UCSD-AML1 (cell line): ENCODE results near the gene ADCY2.

Source experiments
- DNase-seq: peaks from one replicate; lab custom pipeline; 2025; ENCODE audit not compliant: unreplicated experiment; lab: John Stamatoyannopoulos, UW

The ADCY2 gene

DNA sequence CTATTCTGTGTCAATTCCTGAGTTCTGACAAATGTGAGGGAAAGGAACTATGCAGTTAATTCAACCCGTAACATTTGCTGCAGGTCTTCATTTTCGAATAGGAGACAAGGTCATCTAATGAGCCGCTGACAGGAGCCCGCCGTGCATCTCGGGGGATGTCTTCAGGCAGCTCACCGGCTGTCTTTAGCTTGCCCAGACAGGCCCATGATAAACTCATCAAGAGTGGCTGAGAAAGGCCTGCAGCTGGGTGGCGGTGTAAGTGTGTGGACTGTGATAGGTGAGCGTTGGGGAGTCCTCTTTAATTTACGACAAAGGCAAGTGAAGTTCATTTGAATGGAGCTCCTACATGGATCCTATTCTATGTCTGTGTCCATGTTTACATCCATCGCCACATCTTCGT is 190.5 kb downstream of the ADCY2 start:
- DNase-seq, result no peak

DNA sequence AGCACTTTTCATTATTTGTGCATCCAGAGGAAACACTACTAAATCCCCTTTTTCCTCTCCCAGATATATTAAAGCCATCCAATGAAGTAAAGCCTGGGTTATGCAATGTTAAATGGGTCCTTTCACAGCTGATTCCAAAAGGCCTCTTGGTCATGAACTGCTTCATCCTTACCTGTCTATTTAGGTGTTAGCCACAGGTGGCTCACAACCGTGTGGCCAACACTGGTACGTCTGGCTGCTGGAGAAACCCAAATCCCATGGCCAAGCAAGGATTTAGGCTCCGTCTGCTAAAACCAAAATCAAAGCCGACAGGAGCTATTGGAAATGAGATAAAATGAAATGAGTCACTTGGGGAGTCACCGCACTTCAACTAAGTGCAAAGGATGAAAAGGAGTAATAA is 193.9 kb downstream of the ADCY2 start:
- no peak for DNase-seq

DNA sequence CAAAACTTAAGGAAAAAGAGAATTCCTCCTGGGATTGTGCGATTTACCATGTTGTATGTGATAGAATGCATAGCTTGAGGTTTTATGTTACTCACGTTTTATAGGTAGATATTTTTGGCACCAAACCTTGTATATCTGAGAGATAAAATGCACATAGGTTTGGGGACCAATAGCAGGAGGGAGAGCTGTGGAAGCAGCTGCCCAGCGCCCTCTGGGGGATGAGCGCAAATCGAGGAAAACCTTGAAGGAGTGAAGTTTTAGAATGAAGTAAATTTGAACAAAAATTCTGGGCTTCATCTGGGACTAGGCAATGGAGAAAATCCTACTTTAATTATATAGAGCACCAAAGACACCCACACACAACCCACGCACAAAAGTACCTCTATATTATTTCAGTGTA is 197.0 kb downstream of the ADCY2 start:
- no peak for DNase-seq

DNA sequence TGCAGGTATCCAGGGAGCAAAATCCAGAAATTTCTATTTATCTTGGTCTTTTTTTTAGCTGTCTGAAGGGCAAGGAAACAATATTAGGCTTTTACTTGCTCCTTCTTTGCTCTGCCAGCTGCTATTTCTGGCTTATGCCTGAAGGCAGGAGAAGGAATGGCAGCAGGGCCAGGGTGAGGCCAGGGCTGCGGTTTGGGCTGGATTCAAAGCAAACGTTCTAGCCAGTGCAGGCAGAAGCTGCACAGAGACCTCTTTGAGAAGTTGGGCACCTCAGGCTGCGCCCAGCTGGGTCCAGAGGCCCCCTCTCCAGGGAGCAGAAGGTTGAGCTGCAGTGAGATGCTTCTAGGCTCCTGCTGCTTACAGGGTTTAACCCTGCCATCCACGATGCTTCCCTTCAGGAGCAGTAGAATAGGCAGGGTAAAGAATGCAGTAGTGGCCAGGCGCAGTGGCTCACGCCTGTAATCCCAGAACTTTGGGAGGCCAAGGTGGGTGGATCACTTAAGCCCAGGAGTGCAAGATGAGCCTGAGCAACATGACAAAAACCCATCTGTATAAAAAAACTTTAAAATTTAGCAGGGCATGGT is 201.2 kb downstream of the ADCY2 start:
- no peak for DNase-seq

DNA sequence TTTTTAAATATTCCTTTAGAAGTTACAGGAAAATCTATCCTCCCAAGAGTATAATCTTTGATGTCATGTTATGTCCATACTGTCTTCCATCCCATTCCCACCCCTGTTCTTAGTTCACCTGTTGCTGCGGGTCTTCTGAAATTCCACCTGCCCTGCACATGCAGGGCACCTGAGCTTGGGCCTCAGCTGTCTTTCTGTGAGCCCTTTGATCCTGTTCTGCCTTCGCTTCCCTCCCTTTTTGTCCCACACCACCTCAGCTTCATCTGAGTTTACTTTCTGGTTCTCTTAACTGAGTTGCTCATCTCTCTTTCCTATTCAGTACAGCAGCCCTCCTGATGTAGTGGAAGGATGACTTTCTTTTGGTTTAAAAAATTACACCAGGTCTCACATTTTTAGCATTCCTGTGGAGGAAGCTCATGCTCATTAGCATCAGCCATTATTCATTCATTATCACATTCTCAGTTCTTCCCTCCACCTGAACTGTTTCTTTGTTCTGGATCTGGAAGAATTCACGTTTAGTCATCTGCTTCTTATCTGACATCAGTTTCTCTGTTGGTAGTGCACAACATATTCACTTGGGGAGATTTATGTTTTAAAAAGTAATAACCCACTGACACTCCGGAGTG is 211.0 kb downstream of the ADCY2 start:
- no peak for DNase-seq

DNA sequence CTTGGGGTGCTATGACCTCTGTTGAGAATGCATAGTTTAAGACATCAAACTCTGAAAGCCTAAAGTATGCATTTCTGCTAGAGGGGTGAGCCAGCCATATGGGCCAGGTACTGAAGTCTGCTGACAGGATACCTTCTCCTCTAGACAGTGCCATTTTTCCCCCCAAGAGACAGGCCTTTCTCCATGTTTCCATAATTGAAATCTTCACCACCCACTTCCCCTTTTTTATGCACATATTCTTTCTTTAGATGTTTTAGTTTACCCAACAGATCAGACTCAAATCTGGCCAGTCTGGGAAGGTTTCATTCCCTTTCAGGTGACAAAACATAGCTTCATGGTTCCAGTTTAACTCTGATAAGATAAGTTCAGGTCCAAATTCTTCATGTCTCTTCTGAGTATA is 212.8 kb downstream of the ADCY2 start:
- DNase-seq, result no peak

DNA sequence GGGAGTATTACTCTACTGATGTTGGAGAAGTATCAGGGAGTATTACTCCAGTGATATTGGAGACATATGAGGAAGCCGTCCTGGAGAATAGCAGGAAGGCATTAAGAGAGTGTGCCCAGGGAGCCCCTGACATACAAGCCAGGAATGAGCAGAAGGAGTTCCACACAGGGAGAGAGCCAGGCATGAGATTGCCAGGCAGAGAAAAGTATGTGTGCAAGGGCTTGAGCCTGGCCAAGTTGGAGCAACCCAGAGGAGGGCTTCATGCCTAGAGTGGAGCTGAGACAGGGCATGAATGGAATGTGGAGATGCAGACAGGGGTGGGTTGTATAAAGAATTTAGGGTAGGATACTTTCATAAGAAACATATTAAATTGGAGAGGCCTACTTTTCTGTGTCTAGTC is 213.8 kb downstream of the ADCY2 start:
- DNase-seq, result no peak

DNA sequence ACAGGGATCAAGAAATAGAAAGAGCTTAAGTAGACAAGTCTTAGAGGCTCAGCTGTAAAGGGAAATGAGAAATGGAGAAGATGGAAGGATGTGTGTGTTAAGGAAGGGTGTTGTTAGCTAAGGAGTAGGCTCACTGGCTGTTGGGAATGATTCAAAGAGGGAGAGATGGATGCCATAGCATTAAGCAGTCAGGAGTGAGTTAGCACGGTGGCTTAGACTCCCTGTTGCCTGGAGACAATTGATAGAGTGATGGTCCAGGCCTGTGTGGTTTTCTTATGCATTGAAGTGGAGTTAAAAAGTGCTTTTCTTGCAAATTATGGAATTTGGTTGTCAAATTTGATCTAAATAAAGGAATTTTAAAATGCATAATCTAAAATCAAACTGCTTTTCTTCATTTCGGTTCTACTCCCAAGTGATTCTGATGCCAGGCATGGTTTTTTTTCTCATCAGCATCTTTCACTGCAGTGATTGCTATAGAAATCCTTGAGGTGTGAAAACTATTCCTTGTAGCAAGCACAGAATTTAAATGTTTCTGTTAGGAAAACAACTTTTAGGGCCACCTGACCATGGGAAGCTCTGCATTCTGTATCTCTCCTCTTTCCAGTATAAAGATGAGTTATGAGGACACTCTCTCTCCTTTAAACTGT is 214.7 kb downstream of the ADCY2 start:
- no peak for DNase-seq

DNA sequence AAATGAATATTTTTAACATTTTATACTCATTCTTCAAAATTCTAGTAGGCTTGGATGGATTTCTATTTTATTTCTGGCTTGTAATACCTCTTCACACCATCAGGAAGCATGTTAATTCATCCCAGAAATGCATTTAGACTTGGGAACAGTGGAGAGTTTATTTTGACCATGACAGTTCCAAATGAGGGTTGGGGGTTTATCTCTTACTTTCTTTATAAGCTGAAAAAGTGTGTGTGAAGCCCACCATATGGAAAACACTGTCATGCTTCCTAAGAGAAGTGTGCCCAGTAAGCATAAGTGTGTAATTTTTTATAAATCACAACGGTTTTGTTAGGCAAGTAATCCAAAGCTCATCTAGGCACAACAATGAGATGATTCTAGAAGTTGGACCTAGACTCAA is 215.6 kb downstream of the ADCY2 start:
- no peak for DNase-seq

DNA sequence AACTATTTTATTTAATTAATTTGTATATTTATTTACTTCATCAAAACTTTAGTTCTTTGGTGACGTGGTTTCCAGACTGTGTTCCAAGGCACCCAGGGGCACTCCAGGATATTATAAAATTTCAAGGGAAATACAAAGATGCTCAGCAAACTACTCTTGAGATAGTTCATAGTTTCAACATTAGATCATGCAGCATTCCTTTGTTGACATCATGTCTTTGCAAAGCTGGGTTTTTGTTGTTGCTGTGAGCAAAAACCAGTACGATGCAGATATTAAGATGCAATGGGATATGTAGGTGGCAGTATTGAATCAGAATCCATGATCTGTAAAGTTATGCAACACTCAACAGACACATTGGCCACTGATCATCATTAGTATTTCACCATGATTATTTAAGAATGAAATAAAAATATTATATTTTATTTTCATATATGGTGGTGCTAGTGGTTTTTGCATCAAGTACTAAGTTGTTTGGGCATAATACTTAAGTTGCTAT is 219.7 kb downstream of the ADCY2 start:
- no peak for DNase-seq

DNA sequence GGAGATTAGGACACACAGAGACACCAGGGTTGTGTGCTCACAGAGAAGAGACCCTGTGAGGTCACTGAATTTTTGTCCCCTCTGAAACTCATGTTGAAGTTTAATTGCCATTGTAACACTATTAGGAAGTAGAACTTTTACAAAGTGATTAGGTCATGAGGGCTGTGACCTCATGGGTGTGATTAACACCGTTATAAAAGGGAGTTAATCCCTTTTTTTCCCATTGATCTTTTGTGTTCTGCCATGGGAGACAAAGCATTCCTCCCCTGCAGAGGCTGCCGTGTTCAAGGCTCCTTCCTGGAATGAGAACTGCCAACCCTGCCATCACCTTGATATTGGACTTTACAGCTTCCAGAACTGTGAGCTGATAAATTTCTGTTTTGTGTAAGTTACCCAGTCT is 221.0 kb downstream of the ADCY2 start:
- no peak for DNase-seq

DNA sequence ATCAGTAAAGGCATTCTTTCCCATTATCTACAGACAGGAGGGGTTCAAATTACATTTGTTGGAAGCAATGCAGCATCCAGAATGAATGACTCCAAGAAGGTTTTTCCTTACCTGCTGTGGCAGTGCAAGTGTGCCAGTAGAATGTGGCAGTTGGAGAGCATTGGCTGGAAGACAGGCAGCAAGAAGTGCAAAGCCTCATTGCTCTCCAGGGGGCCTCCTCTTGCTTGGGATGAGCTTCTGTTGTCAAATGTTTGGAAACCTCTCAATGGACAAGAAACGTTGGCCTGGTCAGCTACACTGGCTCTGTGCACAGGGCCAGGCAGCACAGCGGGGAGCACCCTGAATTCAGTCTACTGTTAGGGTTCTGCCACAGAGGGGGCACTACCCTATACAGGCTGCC is 226.6 kb downstream of the ADCY2 start:
- no peak for DNase-seq

DNA sequence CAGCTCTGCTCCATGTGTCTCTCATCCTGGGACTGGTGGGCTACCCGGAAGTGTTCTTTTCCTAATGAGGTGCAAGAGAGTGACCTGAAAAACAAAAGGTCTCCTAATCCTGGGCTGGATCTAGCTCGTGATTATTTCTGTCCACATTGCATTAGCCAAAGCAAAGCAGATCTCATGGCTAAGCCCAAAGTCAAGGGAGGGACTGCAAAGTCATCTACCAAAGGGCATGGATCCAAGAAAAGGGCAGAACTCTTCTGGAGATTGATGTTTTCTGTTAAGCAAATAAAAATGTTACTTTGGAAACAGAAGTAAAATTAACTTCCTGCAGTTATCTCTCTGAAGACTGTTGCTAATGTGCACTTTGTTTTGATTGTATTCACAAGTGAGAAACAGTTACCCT is 229.8 kb downstream of the ADCY2 start:
- DNase-seq, result no peak

DNA sequence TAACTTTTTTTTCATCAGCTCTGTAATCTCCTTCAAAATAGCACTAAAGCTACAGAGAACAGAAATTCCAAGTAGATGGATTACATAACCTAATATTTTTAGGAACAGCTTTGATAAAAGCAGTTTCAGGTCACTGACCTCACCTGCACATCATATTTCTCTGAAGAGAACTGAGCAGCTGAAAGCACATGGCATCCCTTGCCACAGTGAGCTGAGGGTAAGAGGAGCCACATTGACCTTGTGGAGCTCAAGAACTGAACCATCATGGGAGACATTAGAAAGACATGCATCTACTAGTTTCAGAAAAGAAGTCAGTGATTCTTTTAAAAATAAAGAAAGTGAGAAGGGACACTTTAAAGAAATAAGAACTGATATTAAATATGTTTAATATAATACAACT is 232.3 kb downstream of the ADCY2 start:
- no peak for DNase-seq

DNA sequence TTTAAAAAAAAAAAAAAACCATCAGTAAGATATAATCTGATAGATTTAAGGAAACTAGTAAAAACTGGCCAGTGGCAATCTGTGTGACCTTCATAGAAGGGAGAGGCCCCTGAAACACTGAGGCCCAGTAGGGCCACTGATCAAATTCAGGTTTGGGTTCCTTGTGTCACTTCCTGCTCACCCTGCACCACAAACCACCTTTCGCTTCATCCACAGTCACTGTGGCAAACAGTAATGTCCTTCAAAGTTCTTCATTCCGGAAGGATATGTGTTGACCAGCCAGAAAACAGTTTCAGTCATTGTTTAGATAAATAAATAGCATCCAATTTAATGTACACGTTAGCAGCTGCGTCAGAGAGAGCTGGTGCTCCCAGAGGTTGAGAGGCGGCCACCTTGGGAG is 232.9 kb downstream of the ADCY2 start:
- DNase-seq, result no peak

DNA sequence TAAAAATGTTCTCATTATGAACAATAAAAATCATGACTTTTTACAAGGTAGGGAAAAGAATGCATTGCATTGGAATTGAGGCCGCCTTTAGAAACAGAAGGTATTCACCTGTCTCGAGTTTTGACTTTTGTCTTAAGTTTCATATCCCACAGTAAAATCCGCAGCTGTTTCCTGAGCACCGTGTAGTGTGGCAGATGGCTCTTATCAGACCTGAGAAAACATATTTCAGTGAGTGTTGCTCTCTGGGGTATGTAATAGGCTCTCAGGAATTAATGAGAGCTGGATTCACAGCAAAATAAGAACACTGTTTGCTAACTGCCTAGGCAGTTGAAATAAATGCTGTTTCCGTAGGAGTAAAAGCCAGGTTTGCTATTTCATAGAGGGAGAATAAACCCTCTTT is 233.6 kb downstream of the ADCY2 start:
- DNase-seq, result no peak

DNA sequence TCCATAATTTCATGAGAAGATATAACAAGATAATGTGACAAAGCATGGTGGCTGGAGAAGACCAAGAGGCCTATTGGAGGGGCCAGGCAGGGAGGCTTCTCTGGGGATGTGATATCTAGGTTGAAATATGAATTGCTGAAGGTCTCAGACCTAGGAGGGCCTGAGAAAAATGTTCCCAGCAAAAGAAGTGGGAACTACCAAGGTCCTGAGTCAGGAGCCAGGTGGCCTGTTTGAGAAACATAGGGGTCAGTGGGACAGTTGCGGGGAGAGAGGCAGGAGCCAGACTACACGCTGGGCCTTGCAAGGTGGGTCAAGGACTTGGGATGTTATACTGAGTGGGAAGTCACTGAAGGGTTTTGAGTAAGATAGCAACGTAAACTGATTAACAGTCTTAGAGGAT is 238.9 kb downstream of the ADCY2 start:
- DNase-seq, result no peak

DNA sequence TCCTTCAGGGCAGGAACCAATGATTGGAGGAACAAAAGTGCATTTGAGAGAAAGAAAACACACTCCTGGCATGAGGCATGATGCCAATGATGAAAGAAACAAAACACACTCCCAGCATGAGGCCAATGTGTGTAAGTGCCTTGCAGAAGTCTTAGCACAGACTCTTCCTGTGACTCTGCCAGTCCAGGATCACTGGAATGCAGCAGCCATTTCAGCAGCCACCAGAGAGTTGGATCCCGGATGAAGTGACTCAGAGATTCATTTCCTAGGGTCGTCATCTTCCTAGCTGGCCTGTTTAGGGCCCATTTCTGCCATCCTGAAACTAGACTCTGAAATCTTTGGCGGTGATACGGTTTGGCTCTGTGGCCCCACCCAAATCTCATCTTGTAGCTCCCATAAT is 242.5 kb downstream of the ADCY2 start:
- no peak for DNase-seq

DNA sequence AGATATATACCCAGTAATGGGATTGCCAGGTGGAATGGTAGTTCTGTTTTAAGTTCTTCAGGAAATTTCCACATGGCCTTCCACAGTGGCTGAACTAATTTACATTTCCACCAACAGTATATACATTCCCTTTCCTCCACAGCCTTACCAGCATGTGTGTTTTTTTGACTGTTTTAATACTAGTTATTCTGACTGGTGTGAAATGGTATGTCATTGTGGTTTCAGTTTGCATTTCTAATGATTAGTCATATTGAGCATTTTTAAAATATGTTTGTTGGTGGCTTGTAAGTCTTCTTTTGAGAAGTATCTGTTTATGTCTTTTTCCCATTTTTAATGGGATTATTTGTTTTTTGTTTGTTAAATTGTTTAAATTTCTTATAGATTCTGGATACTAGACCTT is 246.1 kb downstream of the ADCY2 start:
- no peak for DNase-seq

DNA sequence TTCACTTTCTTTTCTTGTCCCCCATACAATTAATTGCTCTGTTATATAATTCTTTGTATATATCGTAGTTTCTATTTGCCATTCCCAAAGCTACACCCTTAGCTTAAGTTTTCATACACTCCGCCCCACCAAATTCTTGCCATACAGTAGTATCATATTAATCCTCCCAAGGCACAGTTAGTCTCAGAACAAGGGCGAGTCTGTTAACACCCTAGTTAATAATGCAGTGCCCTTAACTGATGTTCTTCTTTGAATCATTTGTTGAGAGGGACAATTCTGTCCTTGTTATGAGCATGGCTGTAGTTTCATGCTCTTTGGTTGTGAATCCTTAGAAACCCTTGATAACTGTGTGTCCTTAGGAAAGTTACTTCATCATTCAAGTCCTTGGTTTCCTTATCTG is 248.8 kb downstream of the ADCY2 start:
- no peak for DNase-seq

DNA sequence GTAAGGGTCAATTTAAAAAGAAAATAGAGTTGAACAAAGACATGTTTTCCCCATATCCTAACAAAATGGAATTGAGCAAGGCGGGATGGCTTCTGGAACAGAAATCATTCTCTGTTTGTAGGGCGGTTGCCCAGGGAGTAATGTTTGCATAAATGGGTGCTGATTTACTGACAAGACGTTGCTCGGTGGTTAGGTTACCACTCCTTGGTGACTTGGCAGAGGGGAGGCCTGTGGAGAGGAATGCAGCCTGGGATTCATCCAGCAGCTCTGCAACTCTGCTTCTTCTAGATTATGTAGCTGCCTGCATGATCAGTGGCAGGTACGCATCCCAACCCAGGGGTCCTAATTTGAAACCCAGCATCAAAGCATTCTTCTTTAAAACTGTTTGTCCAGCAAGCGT is 254.8 kb downstream of the ADCY2 start:
- no peak for DNase-seq

DNA sequence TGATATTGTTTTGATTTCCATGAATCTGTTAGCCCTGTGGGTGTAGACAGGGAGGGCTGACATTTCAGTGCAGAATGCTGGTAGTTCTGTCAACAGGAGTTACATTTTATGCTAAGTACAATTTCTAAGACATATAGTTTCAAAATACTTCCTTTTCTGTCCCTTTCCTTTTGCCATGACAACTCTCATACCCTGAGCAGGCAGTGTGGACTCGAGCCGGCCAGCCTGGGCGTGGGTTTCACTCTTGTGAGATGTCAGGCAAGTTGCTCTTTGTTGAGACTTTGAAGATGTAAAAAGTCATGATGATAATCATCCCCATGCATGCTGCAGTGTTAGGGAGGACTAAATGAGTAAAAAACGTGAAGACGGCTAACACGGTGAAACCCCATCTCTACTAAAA is 257.1 kb downstream of the ADCY2 start:
- no peak for DNase-seq

DNA sequence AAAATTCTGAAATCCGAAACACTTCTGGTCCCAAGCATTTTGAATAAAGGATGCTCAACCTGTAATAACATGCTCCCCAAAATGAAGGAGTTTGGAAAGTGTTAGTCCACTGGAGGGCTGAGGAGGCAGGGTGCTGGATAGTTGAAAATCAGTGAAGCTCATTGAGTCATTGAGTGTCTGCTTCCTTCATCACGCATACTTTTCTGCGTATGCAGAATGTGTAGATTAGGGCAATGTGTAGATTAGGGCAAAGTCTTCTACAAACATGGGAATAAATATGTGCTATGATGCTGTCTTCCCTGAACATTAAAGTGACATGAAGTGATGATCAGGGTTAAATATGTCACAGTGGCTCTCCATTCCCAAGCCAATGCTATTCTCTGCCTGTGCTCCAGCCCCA is 261.2 kb downstream of the ADCY2 start:
- DNase-seq, result no peak
